Lower lobe of right lung (tissue), 2 donors: Measurements from ENCODE around the gene NPPC. TPM values are rescaled to one million over a fixed set of nuclear protein-coding genes. Genes with fewer than 3 reads are reported as not detected.

Source experiments
- ATAC-seq, 2 donors: fragments of 200-7000 bp; cut with Tn5 transposase; one replicate each; pipeline ENCODE4 v1.9.1; 2020 to 2022; ENCODE audit warnings: mild to moderate bottlenecking in 2 of 2, moderate library complexity in 2 of 2
- DNase-seq: peaks from one replicate; pipeline ENCODE4 v3.0.0-alpha.2; 2020
- H3K27ac ChIP-seq: fragments of 200-600 bp; one replicate; pipeline ENCODE4 v1.8.0; 2022
- H3K27me3 ChIP-seq: fragments of 200-600 bp; one replicate; pipeline ENCODE4 v1.8.0; 2022; ENCODE audit warnings: low read depth
- H3K36me3 ChIP-seq: fragments of 200-600 bp; one replicate; pipeline ENCODE4 v1.8.0; 2022; ENCODE audit warnings: mild to moderate bottlenecking
- H3K4me1 ChIP-seq: fragments of 200-600 bp; one replicate; pipeline ENCODE4 v1.8.0; 2022
- H3K4me3 ChIP-seq: fragments of 200-600 bp; one replicate; pipeline ENCODE4 v1.8.0; 2022; ENCODE audit warnings: mild to moderate bottlenecking
- H3K9me3 ChIP-seq: fragments of 200-600 bp; one replicate; pipeline ENCODE4 v1.8.0; 2022
- intact Hi-C: fragments of 100-400 bp; cut with DNase I; formaldehyde crosslinking; loops from one replicate; pipeline ENCODE4 v1.11.0; 2022
- total RNA-seq: library from RNA; stranded (reverse); fragmentation: NEBNext Ultra II Directional; extraction: Animal tissue kit (Norgen Biotek cat#: 25700); gene quantifications from one replicate; pipeline ENCODE4 v1.2.1, GENCODE V29; 2021
- TF ChIP-seq, protein P1 (sequence below): fragments of 200-600 bp; IDR thresholded peaks from one replicate; pipeline ENCODE4 v1.8.0; 2022; ENCODE audit warnings: antibody characterized with exemption, mild to moderate bottlenecking
- donor health status: DM: no; HTN: yes; CAD: no; lungs with severe emphysema.

NPPC gene
- total RNA-seq, 1 donor from 2014 or later = not detected

DNA sequence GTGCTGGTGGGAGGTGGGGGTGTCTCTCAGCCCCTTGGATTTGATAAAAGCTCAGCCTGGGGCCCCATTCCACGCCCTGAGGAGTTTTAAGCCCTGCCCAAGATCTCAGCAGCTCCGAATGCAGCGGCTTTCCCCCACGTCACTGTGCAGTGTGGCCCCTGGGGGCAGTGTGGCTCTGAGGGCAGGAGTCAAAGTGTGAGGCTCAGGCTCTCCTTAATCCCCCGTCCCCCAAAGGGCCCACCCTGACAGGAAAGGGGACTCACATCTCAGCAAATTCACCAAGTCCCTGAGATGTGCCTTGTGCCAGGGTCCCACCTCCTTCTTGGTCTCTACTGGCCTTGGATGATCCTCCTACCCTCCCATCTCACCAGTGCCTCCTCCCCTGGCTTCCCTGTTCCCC lies 25.2 kb downstream of the NPPC start:
- TF ChIP-seq, protein P1, sequence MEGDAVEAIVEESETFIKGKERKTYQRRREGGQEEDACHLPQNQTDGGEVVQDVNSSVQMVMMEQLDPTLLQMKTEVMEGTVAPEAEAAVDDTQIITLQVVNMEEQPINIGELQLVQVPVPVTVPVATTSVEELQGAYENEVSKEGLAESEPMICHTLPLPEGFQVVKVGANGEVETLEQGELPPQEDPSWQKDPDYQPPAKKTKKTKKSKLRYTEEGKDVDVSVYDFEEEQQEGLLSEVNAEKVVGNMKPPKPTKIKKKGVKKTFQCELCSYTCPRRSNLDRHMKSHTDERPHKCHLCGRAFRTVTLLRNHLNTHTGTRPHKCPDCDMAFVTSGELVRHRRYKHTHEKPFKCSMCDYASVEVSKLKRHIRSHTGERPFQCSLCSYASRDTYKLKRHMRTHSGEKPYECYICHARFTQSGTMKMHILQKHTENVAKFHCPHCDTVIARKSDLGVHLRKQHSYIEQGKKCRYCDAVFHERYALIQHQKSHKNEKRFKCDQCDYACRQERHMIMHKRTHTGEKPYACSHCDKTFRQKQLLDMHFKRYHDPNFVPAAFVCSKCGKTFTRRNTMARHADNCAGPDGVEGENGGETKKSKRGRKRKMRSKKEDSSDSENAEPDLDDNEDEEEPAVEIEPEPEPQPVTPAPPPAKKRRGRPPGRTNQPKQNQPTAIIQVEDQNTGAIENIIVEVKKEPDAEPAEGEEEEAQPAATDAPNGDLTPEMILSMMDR = no peak
- Histone ChIP-seq H3K27ac (no peak overlapping the region), H3K36me3 (no peaks in the 10 kb centered on the region), H3K4me3 (no peak overlapping the region), H3K9me3 (no peaks in the 10 kb centered on the region), H3K27me3 (no peaks in the 10 kb centered on the region), H3K4me1 (no peaks in the 10 kb centered on the region)
- DNase-seq (peak; percentile 20), ATAC-seq (no peak)
- intact Hi-C loops = no loop called here

DNA sequence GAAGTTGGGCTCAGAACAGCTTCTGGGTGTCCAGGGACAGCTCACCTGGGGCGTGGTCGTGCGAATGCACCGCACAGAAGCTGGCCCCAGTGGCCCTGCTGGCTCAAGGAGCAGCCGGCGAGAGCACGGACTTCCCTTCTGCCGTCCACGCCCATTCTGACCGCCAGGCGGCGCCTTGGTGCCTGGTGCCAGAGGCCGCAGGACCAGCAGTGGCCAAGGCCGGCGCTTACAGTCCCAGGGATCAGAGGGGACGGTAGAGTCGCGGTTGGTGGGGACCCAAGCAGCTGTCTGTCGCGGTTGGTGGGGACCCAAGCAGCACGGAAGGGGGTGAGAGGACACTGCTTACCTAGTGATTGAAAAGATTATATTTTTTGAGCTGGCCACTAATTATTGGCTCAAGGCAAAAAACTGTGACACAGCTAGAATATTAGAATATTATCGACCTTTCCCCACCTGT lies 25.7 kb downstream of the NPPC start:
- DNase-seq = peak; percentile 89
- ATAC-seq = peak; percentile 91 to 93
- H3K9me3 ChIP-seq = no peaks in the 10 kb centered on the region
- H3K4me1 ChIP-seq = no peaks in the 10 kb centered on the region
- intact Hi-C loops = no loop called here
- H3K4me3 ChIP-seq = no peak overlapping the region
- no peaks in the 10 kb centered on the region for H3K36me3 ChIP-seq
- TF ChIP-seq, protein P1 = peak; percentile 80
- no peaks in the 10 kb centered on the region for H3K27me3 ChIP-seq
- no peak overlapping the region for H3K27ac ChIP-seq

DNA sequence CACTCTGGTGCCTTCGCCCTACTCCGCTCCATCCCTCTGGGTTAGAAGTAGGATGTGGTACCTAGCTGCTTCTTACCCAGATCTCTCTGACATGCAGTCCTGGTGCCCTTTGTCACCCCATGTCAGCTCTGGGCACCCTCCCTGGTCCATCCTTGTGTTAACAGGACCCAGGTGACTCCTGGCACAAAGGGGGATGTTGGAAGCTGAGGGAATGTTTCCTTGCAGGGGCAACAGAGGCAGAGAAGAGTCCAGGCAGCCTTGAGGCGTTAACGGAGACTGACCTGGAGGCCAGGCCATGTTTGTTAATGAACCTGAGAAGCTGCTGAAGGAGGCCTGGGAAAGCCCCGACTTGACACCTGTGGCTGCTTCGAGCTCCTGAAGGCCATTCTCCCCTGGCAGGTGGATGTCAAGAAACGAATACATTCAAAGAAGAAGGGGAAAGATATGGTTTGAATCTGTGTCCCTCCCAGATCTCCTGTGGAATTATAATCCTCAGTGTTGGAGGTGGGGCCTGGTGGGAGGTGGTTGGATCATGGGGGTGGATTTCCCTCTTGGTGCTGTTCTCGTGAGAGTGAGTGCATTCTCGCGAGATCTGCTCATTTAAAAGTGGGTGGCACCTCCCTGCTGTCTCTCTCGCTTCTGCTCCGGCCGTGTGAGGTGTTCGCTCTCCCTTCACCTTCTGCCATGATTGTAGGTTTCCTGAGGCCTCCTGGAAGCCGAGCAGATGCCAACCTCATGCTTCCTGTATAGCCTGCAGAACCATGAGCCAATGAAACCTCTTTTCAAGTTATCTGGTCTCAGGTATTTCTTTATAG lies 31.4 kb downstream of the NPPC start:
- H3K9me3 ChIP-seq = no peaks in the 10 kb centered on the region
- no peaks in the 10 kb centered on the region for H3K4me1 ChIP-seq
- H3K27ac ChIP-seq = no peak overlapping the region
- DNase-seq (no peak), ATAC-seq (no peak)
- intact Hi-C loops = no loop called here
- H3K4me3 ChIP-seq = no peak overlapping the region
- no peaks in the 10 kb centered on the region for H3K27me3 ChIP-seq
- H3K36me3 ChIP-seq = no peaks in the 10 kb centered on the region
- TF ChIP-seq, protein P1 = no peak

DNA sequence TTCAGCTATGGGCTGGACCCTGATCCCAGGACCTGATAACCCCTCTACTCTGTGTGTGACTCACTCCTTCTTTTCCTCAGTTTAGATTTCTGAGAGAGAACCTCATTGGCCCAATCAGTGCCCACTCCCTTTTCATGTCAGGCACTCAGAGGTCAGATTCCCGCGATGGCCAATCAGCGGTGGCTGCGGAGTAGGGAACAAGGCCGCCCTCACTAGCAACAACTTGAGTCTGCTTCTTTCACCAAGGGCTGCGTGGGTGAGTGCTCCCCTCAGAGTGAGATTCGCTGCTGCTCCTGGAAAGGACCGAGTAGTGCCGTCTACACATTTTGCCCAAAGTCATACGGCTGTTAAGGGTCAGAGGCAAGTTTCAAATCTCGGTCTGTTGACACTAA lies 34.7 kb downstream of the NPPC start:
- no peaks in the 10 kb centered on the region for H3K4me1 ChIP-seq
- no peak for ATAC-seq
- H3K9me3 ChIP-seq = no peaks in the 10 kb centered on the region
- intact Hi-C loops = no loop called here
- TF ChIP-seq, protein P1 = no peak
- H3K4me3 ChIP-seq = no peak overlapping the region
- H3K36me3 ChIP-seq = no peaks in the 10 kb centered on the region
- no peak overlapping the region for H3K27ac ChIP-seq
- DNase-seq = no peak
- no peaks in the 10 kb centered on the region for H3K27me3 ChIP-seq

DNA sequence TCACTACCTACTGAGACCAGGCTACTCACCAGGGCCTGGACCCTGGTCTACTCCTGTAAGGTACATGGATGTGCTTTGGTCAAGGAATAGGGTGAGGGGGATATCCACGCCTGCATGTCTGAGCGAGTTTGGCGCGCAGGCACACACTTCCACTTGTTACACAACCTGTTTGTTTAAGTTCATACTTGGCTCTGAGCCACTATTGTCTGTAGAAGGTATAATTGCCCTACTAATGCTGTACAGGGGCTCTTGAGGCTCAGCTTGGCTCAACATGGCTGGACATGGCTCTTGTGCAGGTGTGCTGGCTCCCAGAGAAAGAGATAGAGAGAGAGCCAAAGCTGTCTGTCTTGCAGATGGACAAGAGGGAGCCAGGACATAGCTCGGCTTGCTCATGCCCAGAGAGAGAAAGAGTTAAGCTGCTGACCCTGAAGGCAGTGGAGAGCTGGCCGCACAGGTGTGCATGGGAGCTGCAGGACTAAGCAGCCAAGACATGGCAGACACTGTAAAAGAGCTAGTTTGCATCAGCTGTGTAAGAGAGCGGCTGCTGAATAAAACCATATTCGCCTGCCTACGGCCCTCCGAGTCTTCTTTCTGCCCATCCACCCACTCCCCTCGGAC lies 35.2 kb downstream of the NPPC start:
- intact Hi-C loops = no loop called here
- DNase-seq (no peak), ATAC-seq (peak in 1 of 2 donors; percentile 22)
- Histone ChIP-seq H3K27ac (no peak overlapping the region), H3K9me3 (no peaks in the 10 kb centered on the region), H3K36me3 (no peaks in the 10 kb centered on the region), H3K4me1 (no peaks in the 10 kb centered on the region), H3K27me3 (no peaks in the 10 kb centered on the region), H3K4me3 (no peak overlapping the region)
- TF ChIP-seq, protein P1 = no peak
